ENCODE data around the gene RFFL.

Gene RFFL

DNA sequence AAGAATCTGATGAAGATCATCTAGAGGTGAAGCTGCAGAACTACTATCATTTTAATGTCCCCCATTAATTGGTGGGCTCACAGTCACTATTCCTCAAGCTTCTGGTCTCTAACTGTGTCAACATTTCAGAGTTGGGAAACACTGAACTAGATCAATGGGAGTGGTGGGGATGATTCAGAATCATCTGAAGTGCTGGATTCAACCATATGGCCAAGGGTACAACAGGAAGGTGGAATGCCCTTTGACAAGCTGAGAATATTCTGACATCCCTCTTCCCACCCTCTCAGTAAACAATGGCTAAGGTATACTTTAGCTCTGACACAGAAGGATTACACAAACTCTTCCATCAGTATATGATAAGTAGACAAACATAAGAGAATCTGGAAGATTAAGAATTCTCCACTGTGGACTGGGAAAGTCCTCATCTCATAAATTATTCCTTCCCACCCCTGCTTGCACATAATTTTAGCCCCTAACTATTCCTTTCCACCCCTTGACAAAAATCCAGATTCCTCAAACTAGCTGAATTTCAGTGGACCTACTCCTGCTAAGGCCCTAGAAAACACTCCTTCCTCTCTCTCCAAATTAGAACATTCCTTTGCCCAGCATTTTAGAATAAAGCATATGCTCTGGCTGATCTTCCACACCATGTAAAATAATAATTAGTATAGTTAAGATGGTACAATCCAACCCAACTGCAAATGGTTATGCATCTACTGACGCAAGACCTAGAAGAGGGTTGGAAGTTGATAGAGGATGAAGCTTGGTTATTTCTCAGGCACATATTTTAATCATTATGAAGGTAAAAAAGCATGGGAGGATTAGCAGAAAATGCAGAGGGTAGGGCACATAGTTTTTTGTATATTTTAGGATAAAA is 16.3 kb upstream of the RFFL start:
- H3K4me1 ChIP-seq (ENCODE audit: insufficient read depth, low read length), result peaks cover 31% of the 10 kb centered on the region
- H3K27me3 ChIP-seq (ENCODE audit: insufficient read depth, low read length), result no peaks in the 10 kb centered on the region
- H3K4me3 ChIP-seq (ENCODE audit: low read length), result no peak overlapping the region
- H3K36me3 ChIP-seq (ENCODE audit: insufficient read depth, low read depth, low read length), result no peaks in the 10 kb centered on the region
- H3K9me3 ChIP-seq (ENCODE audit: insufficient read depth, low read depth, low read length), result no peaks in the 10 kb centered on the region
- no peak overlapping the region for H3K27ac ChIP-seq (ENCODE audit: low read length)
- no peak overlapping the region for H3K9ac ChIP-seq (ENCODE audit: low read depth, low read length)

- Histone ChIP-seq H3K4me3 (ENCODE audit: low read length) (no peak overlapping the region), H3K27me3 (ENCODE audit: insufficient read depth, low read length) (no peaks in the 10 kb centered on the region), H3K4me1 (ENCODE audit: insufficient read depth, low read length) (peaks cover 17% of the 10 kb centered on the region), H3K9ac (ENCODE audit: low read depth, low read length) (no peak overlapping the region), H3K36me3 (ENCODE audit: insufficient read depth, low read depth, low read length) (no peaks in the 10 kb centered on the region), H3K9me3 (ENCODE audit: insufficient read depth, low read depth, low read length) (no peaks in the 10 kb centered on the region), H3K27ac (ENCODE audit: low read length) (no peak overlapping the region)
Measured at GRCh38 chr17:35076874-35077273, 13.4 kb upstream of the RFFL start.

DNA sequence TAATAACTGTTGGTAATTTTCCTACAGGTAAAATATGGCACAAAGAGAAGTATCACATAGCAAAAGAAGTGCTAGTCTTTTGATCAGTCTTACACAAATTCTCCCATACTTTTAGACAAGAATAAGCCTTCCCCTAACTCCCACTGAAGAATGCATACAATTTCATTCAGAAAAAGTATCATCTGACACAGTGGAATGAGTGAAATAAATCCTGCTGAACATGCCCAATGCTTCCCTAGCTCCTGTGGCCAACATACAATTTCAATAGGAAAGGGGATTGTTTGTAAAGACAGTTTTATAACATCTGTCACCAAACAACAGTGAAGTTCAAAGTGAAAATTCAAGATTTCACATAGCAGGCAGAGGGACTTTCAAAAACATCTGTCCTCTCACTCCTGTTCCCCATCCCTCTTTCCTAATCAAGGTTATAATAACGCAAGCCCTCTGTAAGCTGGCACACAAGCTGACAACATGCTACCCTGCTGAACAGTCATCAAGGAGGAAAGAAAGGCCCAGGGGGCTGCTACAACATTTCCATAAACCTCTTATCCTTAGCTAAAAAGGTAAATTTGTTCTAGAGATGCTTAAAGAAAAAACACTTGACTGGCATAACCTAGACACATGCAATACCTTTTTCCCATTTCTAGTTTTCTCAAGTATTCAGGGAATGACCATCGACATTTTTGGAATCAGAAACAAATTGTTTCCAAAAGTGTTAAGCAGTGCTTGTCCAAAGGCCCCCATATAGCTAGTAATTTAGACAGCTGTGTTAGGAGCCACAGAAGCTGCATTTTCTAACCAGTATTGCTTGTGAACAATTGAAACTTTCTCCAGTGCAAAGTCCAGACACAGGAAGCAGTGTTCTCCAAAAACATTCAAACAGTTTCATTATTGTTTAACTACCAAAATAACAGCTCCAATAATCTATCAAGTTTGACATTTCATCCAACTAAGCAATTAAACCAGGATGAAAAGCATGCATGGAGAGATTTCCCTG is 11.5 kb upstream of the RFFL start:
- H3K9ac ChIP-seq (ENCODE audit: low read depth, low read length), result no peak overlapping the region
- no peak overlapping the region for H3K27ac ChIP-seq (ENCODE audit: low read length)
- no peaks in the 10 kb centered on the region for H3K27me3 ChIP-seq (ENCODE audit: insufficient read depth, low read length)
- H3K4me3 ChIP-seq (ENCODE audit: low read length), result no peak overlapping the region
- H3K9me3 ChIP-seq (ENCODE audit: insufficient read depth, low read depth, low read length), result no peaks in the 10 kb centered on the region
- peaks cover 1% of the 10 kb centered on the region; the same call in 1 of the 2 replicates for H3K4me1 ChIP-seq (ENCODE audit: insufficient read depth, low read length)
- H3K36me3 ChIP-seq (ENCODE audit: insufficient read depth, low read depth, low read length), result no peaks in the 10 kb centered on the region

DNA sequence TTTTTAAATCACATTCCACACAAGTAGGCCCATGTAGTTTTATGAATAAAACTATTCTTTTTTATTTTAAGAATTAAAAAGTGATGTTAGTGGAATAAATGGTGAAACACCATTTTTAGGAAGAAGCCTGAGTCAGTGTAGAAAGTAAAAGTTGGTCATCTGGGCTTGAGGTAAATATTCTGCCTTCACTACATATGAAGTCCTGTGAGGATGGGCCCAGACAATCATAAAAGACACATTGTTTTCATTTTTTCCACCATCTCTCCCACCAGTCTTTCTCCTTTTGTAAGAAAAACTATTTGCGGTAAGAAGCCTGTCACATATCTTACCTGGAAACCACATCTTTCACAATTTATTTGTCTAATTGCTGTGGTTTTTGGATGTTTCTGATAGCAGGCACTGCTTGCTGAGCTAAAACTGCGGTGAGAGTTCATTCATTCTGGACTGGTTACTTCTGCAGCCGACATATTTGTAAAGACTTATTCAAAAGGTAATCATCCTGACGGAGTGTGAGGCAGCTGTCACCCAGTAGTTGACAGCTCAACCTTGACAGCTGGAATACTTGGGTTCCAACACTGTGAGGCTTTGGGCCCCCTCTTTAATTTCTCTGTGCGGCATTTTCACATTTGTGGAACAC is 10.6 kb upstream of the RFFL start:
- Histone ChIP-seq H3K27ac (ENCODE audit: low read length) (no peak overlapping the region), H3K4me1 (ENCODE audit: insufficient read depth, low read length) (no peaks in the 10 kb centered on the region), H3K9me3 (ENCODE audit: insufficient read depth, low read depth, low read length) (no peaks in the 10 kb centered on the region), H3K27me3 (ENCODE audit: insufficient read depth, low read length) (no peaks in the 10 kb centered on the region), H3K4me3 (ENCODE audit: low read length) (no peak overlapping the region), H3K9ac (ENCODE audit: low read depth, low read length) (no peak overlapping the region), H3K36me3 (ENCODE audit: insufficient read depth, low read depth, low read length) (no peaks in the 10 kb centered on the region)

DNA sequence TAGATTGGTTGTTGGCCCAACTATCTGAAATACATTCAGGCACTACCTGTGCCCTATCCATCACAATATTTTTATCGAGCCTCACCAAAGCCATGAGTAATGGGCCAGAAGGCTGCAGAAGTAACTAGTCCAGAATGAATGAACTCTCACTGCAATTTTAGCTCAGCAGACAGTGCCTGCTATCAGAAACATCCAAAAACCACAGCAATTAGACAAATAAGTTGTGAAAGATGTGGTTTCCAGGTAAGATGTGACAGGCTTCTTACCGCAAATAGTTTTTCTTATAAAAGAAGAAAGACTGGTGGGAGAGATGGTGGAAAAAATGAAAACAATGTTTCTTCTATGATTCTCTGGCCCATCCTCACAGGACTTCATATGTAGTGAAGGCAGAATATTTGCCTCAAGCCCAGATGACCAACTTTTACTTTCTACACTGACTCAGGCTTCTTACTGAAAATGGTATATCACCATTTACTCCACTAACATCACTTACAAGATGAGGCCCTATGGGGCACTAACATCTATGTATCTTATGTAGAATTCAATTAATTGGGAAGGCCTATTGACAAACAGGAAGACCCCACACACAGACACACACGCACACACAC is 9.8 kb upstream of the RFFL start:
- Histone ChIP-seq H3K4me1 (ENCODE audit: insufficient read depth, low read length) (no peaks in the 10 kb centered on the region), H3K27me3 (ENCODE audit: insufficient read depth, low read length) (no peaks in the 10 kb centered on the region)

GRCh38 chr17:35069311-35069710 is 5.8 kb upstream of the RFFL start:
- Histone ChIP-seq H3K9ac (ENCODE audit: low read depth, low read length) (no peak overlapping the region), H3K4me3 (ENCODE audit: low read length) (no peak overlapping the region), H3K36me3 (ENCODE audit: insufficient read depth, low read depth, low read length) (no peaks in the 10 kb centered on the region), H3K4me1 (ENCODE audit: insufficient read depth, low read length) (peaks cover 16% of the 10 kb centered on the region), H3K9me3 (ENCODE audit: insufficient read depth, low read depth, low read length) (no peaks in the 10 kb centered on the region), H3K27ac (ENCODE audit: low read length) (no peak overlapping the region), H3K27me3 (ENCODE audit: insufficient read depth, low read length) (no peaks in the 10 kb centered on the region)

More for the DNA sequence above, 9.8 kb upstream of the RFFL start:
- H3K9ac ChIP-seq (ENCODE audit: low read depth, low read length), result no peak overlapping the region
- H3K4me3 ChIP-seq (ENCODE audit: low read length), result no peak overlapping the region
- H3K9me3 ChIP-seq (ENCODE audit: insufficient read depth, low read depth, low read length), result no peaks in the 10 kb centered on the region
- H3K36me3 ChIP-seq (ENCODE audit: insufficient read depth, low read depth, low read length), result no peaks in the 10 kb centered on the region
- H3K27ac ChIP-seq (ENCODE audit: low read length), result no peak overlapping the region

DNA sequence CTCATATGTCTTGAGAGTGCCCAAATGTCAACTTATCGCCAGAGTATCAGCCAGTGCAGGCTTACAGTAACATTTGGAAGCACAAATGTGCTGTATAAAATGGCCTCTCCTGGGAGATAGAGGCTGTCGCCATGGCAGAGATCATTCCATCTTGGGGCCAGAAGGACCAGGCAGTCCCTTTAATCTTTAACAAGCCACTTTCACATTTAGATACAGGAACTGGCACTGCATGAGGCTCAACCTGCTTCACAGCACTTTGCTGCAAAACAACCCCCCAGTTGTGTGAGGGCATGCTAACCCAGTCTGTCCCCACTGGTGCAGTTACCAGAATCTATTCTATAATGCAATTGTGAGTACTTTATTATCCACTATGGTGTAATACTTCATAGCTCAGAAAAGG is 4.7 kb upstream of the RFFL start:
- no peak overlapping the region for H3K9ac ChIP-seq (ENCODE audit: low read depth, low read length)
- peaks cover 22% of the 10 kb centered on the region for H3K4me1 ChIP-seq (ENCODE audit: insufficient read depth, low read length)

DNA sequence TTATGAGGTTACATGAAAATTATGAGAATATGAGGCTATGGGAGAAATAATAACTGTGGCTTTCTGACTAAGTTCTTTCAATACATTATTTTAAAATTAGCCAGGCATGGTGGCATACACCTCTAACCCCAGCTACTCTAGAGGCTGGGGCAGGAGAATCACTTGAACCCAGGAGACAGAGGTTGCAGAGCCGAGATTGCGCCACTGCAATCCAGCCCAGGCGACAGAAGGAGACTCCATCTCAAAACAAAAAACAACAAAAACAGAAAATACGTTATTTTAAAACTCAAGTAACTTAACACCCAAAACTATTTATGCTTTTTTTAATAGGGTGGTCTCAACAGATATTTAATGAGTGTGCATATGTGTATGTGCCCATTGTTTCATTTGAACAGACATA is 2.4 kb upstream of the RFFL start:
- Histone ChIP-seq H3K36me3 (ENCODE audit: insufficient read depth, low read depth, low read length) (no peaks in the 10 kb centered on the region), H3K27me3 (ENCODE audit: insufficient read depth, low read length) (no peaks in the 10 kb centered on the region), H3K27ac (ENCODE audit: low read length) (no peak overlapping the region), H3K4me1 (ENCODE audit: insufficient read depth, low read length) (peaks cover 30% of the 10 kb centered on the region), H3K9me3 (ENCODE audit: insufficient read depth, low read depth, low read length) (no peaks in the 10 kb centered on the region), H3K4me3 (ENCODE audit: low read length) (no peak overlapping the region), H3K9ac (ENCODE audit: low read depth, low read length) (no peak overlapping the region; the same call in 1 of the 2 replicates)

More for the DNA sequence above, 4.7 kb upstream of the RFFL start:
- no peak overlapping the region for H3K4me3 ChIP-seq (ENCODE audit: low read length)
- no peak overlapping the region for H3K27ac ChIP-seq (ENCODE audit: low read length)
- H3K27me3 ChIP-seq (ENCODE audit: insufficient read depth, low read length), result no peaks in the 10 kb centered on the region
- no peaks in the 10 kb centered on the region for H3K36me3 ChIP-seq (ENCODE audit: insufficient read depth, low read depth, low read length)
- no peaks in the 10 kb centered on the region for H3K9me3 ChIP-seq (ENCODE audit: insufficient read depth, low read depth, low read length)

- Histone ChIP-seq H3K9me3 (ENCODE audit: insufficient read depth, low read depth, low read length) (no peaks in the 10 kb centered on the region), H3K27me3 (ENCODE audit: insufficient read depth, low read length) (no peaks in the 10 kb centered on the region), H3K9ac (ENCODE audit: low read depth, low read length) (peak overlapping the region; percentile 39; the same call in 1 of the 2 replicates), H3K4me3 (ENCODE audit: low read length) (peak overlapping the region; percentile 46), H3K4me1 (ENCODE audit: insufficient read depth, low read length) (peaks cover 30% of the 10 kb centered on the region), H3K27ac (ENCODE audit: low read length) (peak overlapping the region; percentile 74), H3K36me3 (ENCODE audit: insufficient read depth, low read depth, low read length) (no peaks in the 10 kb centered on the region)
Measured at GRCh38 chr17:35064516-35065215, 1.2 kb upstream of the RFFL start.

GRCh38 chr17:35062308-35062707 is 1.2 kb downstream of the RFFL start:
- H3K4me3 ChIP-seq (ENCODE audit: low read length), result no peak overlapping the region
- H3K9ac ChIP-seq (ENCODE audit: low read depth, low read length), result no peak overlapping the region
- H3K27me3 ChIP-seq (ENCODE audit: insufficient read depth, low read length), result no peaks in the 10 kb centered on the region
- H3K36me3 ChIP-seq (ENCODE audit: insufficient read depth, low read depth, low read length), result no peaks in the 10 kb centered on the region
- H3K27ac ChIP-seq (ENCODE audit: low read length), result no peak overlapping the region
- no peaks in the 10 kb centered on the region for H3K9me3 ChIP-seq (ENCODE audit: insufficient read depth, low read depth, low read length)
- peaks cover 28% of the 10 kb centered on the region for H3K4me1 ChIP-seq (ENCODE audit: insufficient read depth, low read length)
